ENCODE data around the gene LRRC14B.

Gene LRRC14B

GRCh38 chr5:191036-191948 is at the start of gene LRRC14B:
TSS of gene LRRC14B (plus strand) at chr5:191495. CDS start at chr5:191539, 44 bp downstream.
- no peak for DNase-seq (ENCODE audit: low spot score)

GRCh38 chr5:141761-142160 is 49.5 kb upstream of the LRRC14B start:
- DNase-seq (ENCODE audit: low spot score), result no peak

GRCh38 chr5:142246-142810 is 49.0 kb upstream of the LRRC14B start:
- no peak for DNase-seq (ENCODE audit: low spot score)

- DNase-seq (ENCODE audit: low spot score), result no peak
These were observed 48.3 kb upstream of the LRRC14B start for GRCh38 chr5:143041-143440.

- no peak for DNase-seq (ENCODE audit: low spot score)
These were observed 46.4 kb upstream of the LRRC14B start for GRCh38 chr5:144941-145340.

GRCh38 chr5:145585-146323 is 45.5 kb upstream of the LRRC14B start:
- DNase-seq (ENCODE audit: low spot score), result no peak

GRCh38 chr5:147751-148150 is 43.5 kb upstream of the LRRC14B start:
- no peak for DNase-seq (ENCODE audit: low spot score)

- no peak for DNase-seq (ENCODE audit: low spot score)
These were observed 41.4 kb upstream of the LRRC14B start for GRCh38 chr5:149745-150485.

- no peak for DNase-seq (ENCODE audit: low spot score)
These were observed 40.5 kb upstream of the LRRC14B start for GRCh38 chr5:150746-151145.

GRCh38 chr5:152077-152476 is 39.2 kb upstream of the LRRC14B start:
- no peak for DNase-seq (ENCODE audit: low spot score)

- no peak for DNase-seq (ENCODE audit: low spot score)
These were observed 38.0 kb upstream of the LRRC14B start for GRCh38 chr5:153256-153655.

GRCh38 chr5:154236-154635 is 37.1 kb upstream of the LRRC14B start:
- DNase-seq (ENCODE audit: low spot score), result peak; percentile 9

- peak; percentile 11 for DNase-seq (ENCODE audit: low spot score)
These were observed 36.5 kb upstream of the LRRC14B start for GRCh38 chr5:154826-155225.

- peak; percentile 8 for DNase-seq (ENCODE audit: low spot score)
These were observed 35.5 kb upstream of the LRRC14B start for GRCh38 chr5:155651-156410.

- peak; percentile 13 for DNase-seq (ENCODE audit: low spot score)
These were observed 34.8 kb upstream of the LRRC14B start for GRCh38 chr5:156411-157072.

- DNase-seq (ENCODE audit: low spot score), result no peak
These were observed 34.1 kb upstream of the LRRC14B start for GRCh38 chr5:157126-157715.

- DNase-seq (ENCODE audit: low spot score), result no peak
These were observed 33.5 kb upstream of the LRRC14B start for GRCh38 chr5:157801-158200.

GRCh38 chr5:158807-159447 is 32.4 kb upstream of the LRRC14B start:
- DNase-seq (ENCODE audit: low spot score), result no peak

GRCh38 chr5:159448-160172 is 31.7 kb upstream of the LRRC14B start:
- no peak for DNase-seq (ENCODE audit: low spot score)

Measured in D341Med (cell line).